ENCODE results near the gene KCNIP2. TPM values are rescaled to one million over a fixed set of nuclear protein-coding genes. Genes with fewer than 3 reads are reported as not detected.

Gene KCNIP2
- total and polyA plus RNA-seq, 2 of the 13 experiments (the other 11 are each of a cell fraction or from before 2014, with no cell fraction given), result 0.42 to 0.70 TPM

- TF ChIP-seq ZFX (CRISPR knock-in tag; IDR thresholded peaks at IDR 0.05; ENCODE audit: low read depth) (peak; percentile 51; the same call in 1 of the 2 replicates), GZF1 (CRISPR knock-in tag; IDR thresholded peaks at IDR 0.05) (peak; percentile 42; the same call in 1 of the 2 replicates), SP1 (IDR thresholded peaks at IDR 0.05) (no peak), SP1 (CRISPR knock-in tag; IDR thresholded peaks at IDR 0.05) (no peak), ZC3H4 (CRISPR knock-in tag; IDR thresholded peaks at IDR 0.05; ENCODE audit: borderline replicate concordance) (peak; percentile 87), KMT2B (CRISPR knock-in tag; IDR thresholded peaks at IDR 0.05) (no peak), SP140L (CRISPR knock-in tag; IDR thresholded peaks at IDR 0.05; ENCODE audit: borderline replicate concordance) (no peak), PHF21A (CRISPR knock-in tag; IDR thresholded peaks at IDR 0.05) (no peak; the same call in 1 of the 2 replicates), KMT2A (CRISPR knock-in tag; IDR thresholded peaks at IDR 0.05) (0 out of 2 replicates have a peak, but pooled peaks have one; percentile 32), TBL1XR1 (IDR thresholded peaks at IDR 0.05; ENCODE audit: borderline replicate concordance, low read length, partially characterized antibody) (no peak), ZBTB1 (CRISPR knock-in tag; IDR thresholded peaks at IDR 0.05; ENCODE audit: borderline replicate concordance) (no peak), DMAP1 (CRISPR knock-in tag; IDR thresholded peaks at IDR 0.05) (no peak), HOXD1 (CRISPR knock-in tag; IDR thresholded peaks at IDR 0.05) (no peak), ZNF619 (CRISPR knock-in tag; IDR thresholded peaks at IDR 0.05) (no peak), SNAI1 (CRISPR knock-in tag; IDR thresholded peaks at IDR 0.05; ENCODE audit: borderline replicate concordance) (no peak), MBNL3 (CRISPR knock-in tag; conservative IDR thresholded peaks at IDR 0.05) (no peak), ZNF24 (IDR thresholded peaks at IDR 0.05) (peak; percentile 89)
- TF ChIP-seq, protein P1, sequence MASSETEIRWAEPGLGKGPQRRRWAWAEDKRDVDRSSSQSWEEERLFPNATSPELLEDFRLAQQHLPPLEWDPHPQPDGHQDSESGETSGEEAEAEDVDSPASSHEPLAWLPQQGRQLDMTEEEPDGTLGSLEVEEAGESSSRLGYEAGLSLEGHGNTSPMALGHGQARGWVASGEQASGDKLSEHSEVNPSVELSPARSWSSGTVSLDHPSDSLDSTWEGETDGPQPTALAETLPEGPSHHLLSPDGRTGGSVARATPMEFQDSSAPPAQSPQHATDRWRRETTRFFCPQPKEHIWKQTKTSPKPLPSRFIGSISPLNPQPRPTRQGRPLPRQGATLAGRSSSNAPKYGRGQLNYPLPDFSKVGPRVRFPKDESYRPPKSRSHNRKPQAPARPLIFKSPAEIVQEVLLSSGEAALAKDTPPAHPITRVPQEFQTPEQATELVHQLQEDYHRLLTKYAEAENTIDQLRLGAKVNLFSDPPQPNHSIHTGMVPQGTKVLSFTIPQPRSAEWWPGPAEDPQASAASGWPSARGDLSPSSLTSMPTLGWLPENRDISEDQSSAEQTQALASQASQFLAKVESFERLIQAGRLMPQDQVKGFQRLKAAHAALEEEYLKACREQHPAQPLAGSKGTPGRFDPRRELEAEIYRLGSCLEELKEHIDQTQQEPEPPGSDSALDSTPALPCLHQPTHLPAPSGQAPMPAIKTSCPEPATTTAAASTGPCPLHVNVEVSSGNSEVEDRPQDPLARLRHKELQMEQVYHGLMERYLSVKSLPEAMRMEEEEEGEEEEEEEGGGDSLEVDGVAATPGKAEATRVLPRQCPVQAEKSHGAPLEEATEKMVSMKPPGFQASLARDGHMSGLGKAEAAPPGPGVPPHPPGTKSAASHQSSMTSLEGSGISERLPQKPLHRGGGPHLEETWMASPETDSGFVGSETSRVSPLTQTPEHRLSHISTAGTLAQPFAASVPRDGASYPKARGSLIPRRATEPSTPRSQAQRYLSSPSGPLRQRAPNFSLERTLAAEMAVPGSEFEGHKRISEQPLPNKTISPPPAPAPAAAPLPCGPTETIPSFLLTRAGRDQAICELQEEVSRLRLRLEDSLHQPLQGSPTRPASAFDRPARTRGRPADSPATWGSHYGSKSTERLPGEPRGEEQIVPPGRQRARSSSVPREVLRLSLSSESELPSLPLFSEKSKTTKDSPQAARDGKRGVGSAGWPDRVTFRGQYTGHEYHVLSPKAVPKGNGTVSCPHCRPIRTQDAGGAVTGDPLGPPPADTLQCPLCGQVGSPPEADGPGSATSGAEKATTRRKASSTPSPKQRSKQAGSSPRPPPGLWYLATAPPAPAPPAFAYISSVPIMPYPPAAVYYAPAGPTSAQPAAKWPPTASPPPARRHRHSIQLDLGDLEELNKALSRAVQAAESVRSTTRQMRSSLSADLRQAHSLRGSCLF (CRISPR knock-in tag; IDR thresholded peaks at IDR 0.05; ENCODE audit: borderline replicate concordance), result no peak
- TF ChIP-seq, protein P2, sequence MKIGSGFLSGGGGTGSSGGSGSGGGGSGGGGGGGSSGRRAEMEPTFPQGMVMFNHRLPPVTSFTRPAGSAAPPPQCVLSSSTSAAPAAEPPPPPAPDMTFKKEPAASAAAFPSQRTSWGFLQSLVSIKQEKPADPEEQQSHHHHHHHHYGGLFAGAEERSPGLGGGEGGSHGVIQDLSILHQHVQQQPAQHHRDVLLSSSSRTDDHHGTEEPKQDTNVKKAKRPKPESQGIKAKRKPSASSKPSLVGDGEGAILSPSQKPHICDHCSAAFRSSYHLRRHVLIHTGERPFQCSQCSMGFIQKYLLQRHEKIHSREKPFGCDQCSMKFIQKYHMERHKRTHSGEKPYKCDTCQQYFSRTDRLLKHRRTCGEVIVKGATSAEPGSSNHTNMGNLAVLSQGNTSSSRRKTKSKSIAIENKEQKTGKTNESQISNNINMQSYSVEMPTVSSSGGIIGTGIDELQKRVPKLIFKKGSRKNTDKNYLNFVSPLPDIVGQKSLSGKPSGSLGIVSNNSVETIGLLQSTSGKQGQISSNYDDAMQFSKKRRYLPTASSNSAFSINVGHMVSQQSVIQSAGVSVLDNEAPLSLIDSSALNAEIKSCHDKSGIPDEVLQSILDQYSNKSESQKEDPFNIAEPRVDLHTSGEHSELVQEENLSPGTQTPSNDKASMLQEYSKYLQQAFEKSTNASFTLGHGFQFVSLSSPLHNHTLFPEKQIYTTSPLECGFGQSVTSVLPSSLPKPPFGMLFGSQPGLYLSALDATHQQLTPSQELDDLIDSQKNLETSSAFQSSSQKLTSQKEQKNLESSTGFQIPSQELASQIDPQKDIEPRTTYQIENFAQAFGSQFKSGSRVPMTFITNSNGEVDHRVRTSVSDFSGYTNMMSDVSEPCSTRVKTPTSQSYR (CRISPR knock-in tag; IDR thresholded peaks at IDR 0.05; ENCODE audit: borderline replicate concordance), result peak; percentile 12; the same call in 1 of the 2 replicates
- TF ChIP-seq, protein P3, sequence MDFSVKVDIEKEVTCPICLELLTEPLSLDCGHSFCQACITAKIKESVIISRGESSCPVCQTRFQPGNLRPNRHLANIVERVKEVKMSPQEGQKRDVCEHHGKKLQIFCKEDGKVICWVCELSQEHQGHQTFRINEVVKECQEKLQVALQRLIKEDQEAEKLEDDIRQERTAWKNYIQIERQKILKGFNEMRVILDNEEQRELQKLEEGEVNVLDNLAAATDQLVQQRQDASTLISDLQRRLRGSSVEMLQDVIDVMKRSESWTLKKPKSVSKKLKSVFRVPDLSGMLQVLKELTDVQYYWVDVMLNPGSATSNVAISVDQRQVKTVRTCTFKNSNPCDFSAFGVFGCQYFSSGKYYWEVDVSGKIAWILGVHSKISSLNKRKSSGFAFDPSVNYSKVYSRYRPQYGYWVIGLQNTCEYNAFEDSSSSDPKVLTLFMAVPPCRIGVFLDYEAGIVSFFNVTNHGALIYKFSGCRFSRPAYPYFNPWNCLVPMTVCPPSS (IDR thresholded peaks at IDR 0.05), result no peak
Observed at GRCh38 chr10:101818872-101819633, 24.5 kb downstream of the KCNIP2 start (continued).
